Sigmoid colon (tissue), 7 donors: ENCODE measurements around the gene GNPDA2. TPM values are rescaled to one million over a fixed set of nuclear protein-coding genes. Genes with fewer than 3 reads are reported as not detected.

Experiments used
- DNase-seq: peaks from one replicate; pipeline ENCODE4 v3.0.0-alpha.2; 2019
- H3K27ac ChIP-seq, 4 donors: fragments of 200-600 bp; sonication (generic); one replicate each; pipeline ENCODE4 v1.5.1; 2016 to 2019; ENCODE audit warnings: mild to moderate bottlenecking in 1 of 4
- H3K27me3 ChIP-seq, 3 donors: fragments of 200-600 bp; sonication (generic); one replicate each; pipeline ENCODE4 v1.5.1; 2019; ENCODE audit warnings: mild to moderate bottlenecking in 1 of 3
- H3K36me3 ChIP-seq, 4 donors: fragments of 200-600 bp; sonication (generic); one replicate each; pipeline ENCODE4 v1.5.1; 2016 to 2019
- H3K4me1 ChIP-seq, 4 donors: fragments of 200-600 bp; sonication (generic); one replicate each; pipeline ENCODE4 v1.5.1; 2017 to 2019
- H3K4me3 ChIP-seq, 4 donors: fragments of 200-600 bp; sonication (generic); one replicate each; pipeline ENCODE4 v1.5.1; 2017 to 2019; ENCODE audit warnings: mild to moderate bottlenecking in 2 of 4, moderate library complexity in 1 of 4
- H3K9me3 ChIP-seq, 4 donors: fragments of 200-600 bp in 3 of 4; sonication (generic) in 3 of 4; one replicate each; pipeline versions ENCODE4 v1.5.1 to v1.6.1; 2013 to 2019
- CTCF ChIP-seq, 4 experiments: fragments of 450-650 bp in 3 of 4; fragments of 200-600 bp in 1 of 4; IDR thresholded peaks; one replicate each; pipeline ENCODE4 v1.5.1; 2016 to 2019; ENCODE audit warnings: antibody characterized with exemption in 4 of 4, mild to moderate bottlenecking in 3 of 4, moderate library complexity in 2 of 4
- EP300 ChIP-seq, 4 donors: sonication (generic); formaldehyde crosslinking; IDR thresholded peaks; one replicate each; pipeline ENCODE4 v1.6.1; 2017; ENCODE audit warnings: antibody characterized with exemption in 4 of 4
- POLR2A ChIP-seq, 2 donors: fragments of 450-650 bp; IDR thresholded peaks; one replicate each; pipeline ENCODE4 v1.6.1; 2016; ENCODE audit warnings: antibody characterized with exemption in 2 of 2, mild to moderate bottlenecking in 2 of 2, moderate library complexity in 2 of 2
- POLR2AphosphoS5 ChIP-seq, 4 donors: sonication (generic); formaldehyde crosslinking; IDR thresholded peaks; one replicate each; pipeline ENCODE4 v1.6.1; 2017; ENCODE audit warnings: antibody characterized with exemption in 4 of 4
- WGBS, 2 donors: extraction: QIAGEN DNeasy Blood & Tissue Kit; methylation state at CpG; one replicate each; pipeline ENCODE4 v1.1.7; 2013; 5-methylcytosine and 5-hydroxymethylcytosine counted together
- intact Hi-C: fragments of 100-400 bp; cut with DNase I; formaldehyde crosslinking; loops from one replicate; pipeline ENCODE4 v1.15.1; 2023
- polyA plus RNA-seq, 3 donors: library from polyadenylated mRNA; stranded (reverse); fragments of 200-250 nt; gene quantifications; one replicate each; pipeline ENCODE4 v1.2.3, GENCODE V29; 2013
- total RNA-seq, 4 donors: library from RNA; depleted of rRNA; stranded (reverse); fragments of >200 nt; gene quantifications; one replicate each; pipeline ENCODE4 v1.1.0, GENCODE V29; 2016
- donor health status: healthy with polysubstance abuse.
- donor health status: Bipolar disorder and iron deficiency.
- donor health status: healthy.

GNPDA2 gene
- total and polyA plus RNA-seq, 7 donors = 5.1 to 33.2 (median 18.5) TPM

- Histone ChIP-seq H3K36me3 (no peaks in the 10 kb centered on the region), H3K4me1 (peaks cover 0 to 28% (median 12%) of the 10 kb centered on the region in 4 donors), H3K27ac (no peak overlapping the region), H3K4me3 (no peak overlapping the region), H3K9me3 (no peaks in the 10 kb centered on the region), H3K27me3 (no peaks in the 10 kb centered on the region)
- DNase-seq = no peak
- TF ChIP-seq CTCF (IDR thresholded peaks at IDR 0.05) (no peak), POLR2AphosphoS5 (IDR thresholded peaks at IDR 0.05) (no peak), POLR2A (IDR thresholded peaks at IDR 0.05) (no peak), EP300 (IDR thresholded peaks at IDR 0.05) (no peak)
- 94 to 96% methylated on average over 3 of the region's 3 CpGs for WGBS, 2 donors
- intact Hi-C loops = no loop called here
These were observed 4.4 kb downstream of the GNPDA2 start for GRCh38 chr4:44722001-44722400.

- Histone ChIP-seq H3K9me3 (no peaks in the 10 kb centered on the region), H3K4me1 (peaks cover 0 to 22% (median 7%) of the 10 kb centered on the region in 4 donors), H3K27me3 (no peaks in the 10 kb centered on the region), H3K27ac (no peak overlapping the region), H3K4me3 (no peak overlapping the region), H3K36me3 (no peaks in the 10 kb centered on the region)
- intact Hi-C loops = no loop called here
- TF ChIP-seq POLR2AphosphoS5 (IDR thresholded peaks at IDR 0.05) (no peak), EP300 (IDR thresholded peaks at IDR 0.05) (no peak), POLR2A (IDR thresholded peaks at IDR 0.05) (no peak), CTCF (IDR thresholded peaks at IDR 0.05) (no peak)
- DNase-seq = no peak
- WGBS, 2 donors = 90 to 95% methylated on average over 4 of the region's 4 CpGs
These were observed 6.0 kb downstream of the GNPDA2 start for GRCh38 chr4:44720371-44720770.

GRCh38 chr4:44716597-44716996 lies 9.8 kb downstream of the GNPDA2 start:
- H3K27me3 ChIP-seq = no peaks in the 10 kb centered on the region
- H3K4me1 ChIP-seq = peaks cover 0 to 16% (median 5%) of the 10 kb centered on the region in 4 donors
- no peak for TF ChIP-seq POLR2A (IDR thresholded peaks at IDR 0.05)
- no peak for DNase-seq
- 48 to 68% methylated on average over 5 of the region's 5 CpGs for WGBS, 2 donors
- intact Hi-C loops = no loop called here
- peaks cover 0 to 7% (median 0%) of the 10 kb centered on the region in 4 donors for H3K36me3 ChIP-seq
- H3K4me3 ChIP-seq = no peak overlapping the region
- no peak overlapping the region for H3K27ac ChIP-seq
- no peaks in the 10 kb centered on the region for H3K9me3 ChIP-seq

GRCh38 chr4:44713125-44713524 lies 13.2 kb downstream of the GNPDA2 start:
- intact Hi-C loops = no loop called here
- Histone ChIP-seq H3K27ac (no peak overlapping the region), H3K9me3 (no peaks in the 10 kb centered on the region), H3K4me3 (no peak overlapping the region), H3K36me3 (peaks cover 0 to 19% (median 0%) of the 10 kb centered on the region in 4 donors), H3K4me1 (peaks cover 0 to 12% (median 5%) of the 10 kb centered on the region in 4 donors), H3K27me3 (no peaks in the 10 kb centered on the region)
- WGBS, 2 donors = 97 to 99% methylated on average over 1 of the region's 1 CpG
- no peak for TF ChIP-seq POLR2AphosphoS5 (IDR thresholded peaks at IDR 0.05)
- TF ChIP-seq EP300 (IDR thresholded peaks at IDR 0.05) = no peak
- TF ChIP-seq CTCF (IDR thresholded peaks at IDR 0.05) = no peak
- TF ChIP-seq POLR2A (IDR thresholded peaks at IDR 0.05) = no peak
- no peak for DNase-seq

GRCh38 chr4:44704673-44705072 lies 21.7 kb downstream of the GNPDA2 start:
- H3K4me3 ChIP-seq = no peak overlapping the region
- no peaks in the 10 kb centered on the region for H3K9me3 ChIP-seq
- H3K27me3 ChIP-seq = no peaks in the 10 kb centered on the region
- DNase-seq = no peak
- TF ChIP-seq EP300 (IDR thresholded peaks at IDR 0.05) = no peak
- TF ChIP-seq POLR2A (IDR thresholded peaks at IDR 0.05) = no peak
- no peak for TF ChIP-seq POLR2AphosphoS5 (IDR thresholded peaks at IDR 0.05)
- TF ChIP-seq CTCF (IDR thresholded peaks at IDR 0.05) = no peak
- peaks cover 0 to 90% (median 11%) of the 10 kb centered on the region in 4 donors for H3K36me3 ChIP-seq
- H3K27ac ChIP-seq = no peak overlapping the region
- intact Hi-C loops = no loop called here
- 86 to 87% methylated on average over 4 of the region's 4 CpGs for WGBS, 2 donors
- H3K4me1 ChIP-seq = no peaks in the 10 kb centered on the region
